Duodenal mucosa (tissue), 2 donors: ENCODE measurements around the gene SEPTIN5.

ENCODE experiments used
- H3K27ac ChIP-seq: one replicate; pipeline ENCODE4 v1.7.0; 2013; ENCODE audit warnings: low read depth, low read length
- H3K27me3 ChIP-seq, 2 donors: one replicate each; pipeline ENCODE4 v1.7.0; 2013; ENCODE audit warnings: low read length in 2 of 2, control low read depth in 1 of 2; ENCODE audit not compliant: insufficient read depth in 2 of 2, control insufficient read depth in 1 of 2
- H3K36me3 ChIP-seq, 2 donors: one replicate each; pipeline ENCODE4 v1.7.0; 2013; ENCODE audit warnings: low read length in 2 of 2, control low read depth in 1 of 2; ENCODE audit not compliant: insufficient read depth in 2 of 2, control insufficient read depth in 1 of 2
- H3K4me1 ChIP-seq, 2 donors: one replicate each; pipeline ENCODE4 v1.7.0; 2013; ENCODE audit warnings: low read length in 2 of 2, control low read depth in 1 of 2; ENCODE audit not compliant: insufficient read depth in 2 of 2, control insufficient read depth in 1 of 2
- H3K4me3 ChIP-seq, 2 donors: one replicate each; pipeline ENCODE4 v1.7.0; 2013; ENCODE audit warnings: low read length in 2 of 2, low read depth in 1 of 2
- H3K9ac ChIP-seq, 2 donors: one replicate each; pipeline ENCODE4 v1.7.0; 2013; ENCODE audit warnings: low read length in 2 of 2, low read depth in 1 of 2
- H3K9me3 ChIP-seq, 2 donors: one replicate each; pipeline ENCODE4 v1.7.0; 2013; ENCODE audit warnings: low read length in 2 of 2, control low read depth in 1 of 2; ENCODE audit not compliant: control insufficient read depth in 1 of 2

Gene SEPTIN5

GRCh38 chr22:19680911-19681862 is 33.1 kb upstream of the SEPTIN5 start:
- H3K36me3 ChIP-seq, result no peaks in the 10 kb centered on the region
- H3K9me3 ChIP-seq, result no peaks in the 10 kb centered on the region
- no peak overlapping the region for H3K4me3 ChIP-seq
- no peaks in the 10 kb centered on the region for H3K4me1 ChIP-seq
- no peak overlapping the region for H3K9ac ChIP-seq
- H3K27me3 ChIP-seq, result peaks cover 0 to 10% of the 10 kb centered on the region in 2 donors
- no peak overlapping the region for H3K27ac ChIP-seq

- Histone ChIP-seq H3K4me3 (no peak overlapping the region), H3K9me3 (no peaks in the 10 kb centered on the region), H3K4me1 (no peaks in the 10 kb centered on the region), H3K27ac (no peak overlapping the region), H3K27me3 (peaks cover 0 to 10% of the 10 kb centered on the region in 2 donors), H3K9ac (no peak overlapping the region), H3K36me3 (no peaks in the 10 kb centered on the region)
Observed at GRCh38 chr22:19681863-19682245, 32.4 kb upstream of the SEPTIN5 start.

- Histone ChIP-seq H3K9ac (no peak overlapping the region), H3K9me3 (no peaks in the 10 kb centered on the region), H3K36me3 (no peaks in the 10 kb centered on the region), H3K4me1 (no peaks in the 10 kb centered on the region), H3K27me3 (peaks cover 7 to 11% of the 10 kb centered on the region in 2 donors), H3K4me3 (no peak overlapping the region), H3K27ac (no peak overlapping the region)
Observed at GRCh38 chr22:19686946-19687345, 27.4 kb upstream of the SEPTIN5 start.

GRCh38 chr22:19687561-19688300 is 26.6 kb upstream of the SEPTIN5 start:
- no peak overlapping the region for H3K27ac ChIP-seq
- H3K9ac ChIP-seq, result no peak overlapping the region
- no peaks in the 10 kb centered on the region for H3K4me1 ChIP-seq
- no peak overlapping the region for H3K4me3 ChIP-seq
- peaks cover 9 to 11% of the 10 kb centered on the region in 2 donors for H3K27me3 ChIP-seq
- no peaks in the 10 kb centered on the region for H3K9me3 ChIP-seq
- no peaks in the 10 kb centered on the region for H3K36me3 ChIP-seq

- Histone ChIP-seq H3K27me3 (peaks cover 9 to 11% of the 10 kb centered on the region in 2 donors), H3K9ac (no peak overlapping the region)
Observed at GRCh38 chr22:19688301-19689290, 25.7 kb upstream of the SEPTIN5 start.

GRCh38 chr22:19689408-19689807 is 24.9 kb upstream of the SEPTIN5 start:
- Histone ChIP-seq H3K4me3 (no peak overlapping the region), H3K36me3 (no peaks in the 10 kb centered on the region), H3K9ac (no peak overlapping the region), H3K4me1 (no peaks in the 10 kb centered on the region), H3K9me3 (no peaks in the 10 kb centered on the region), H3K27me3 (peaks cover 9 to 11% of the 10 kb centered on the region in 2 donors), H3K27ac (no peak overlapping the region)

More at GRCh38 chr22:19688301-19689290, 25.7 kb upstream of the SEPTIN5 start:
- Histone ChIP-seq H3K4me1 (no peaks in the 10 kb centered on the region), H3K27ac (no peak overlapping the region), H3K9me3 (no peaks in the 10 kb centered on the region), H3K36me3 (no peaks in the 10 kb centered on the region), H3K4me3 (no peak overlapping the region)

GRCh38 chr22:19691007-19691720 is 23.1 kb upstream of the SEPTIN5 start:
- no peaks in the 10 kb centered on the region for H3K9me3 ChIP-seq
- no peaks in the 10 kb centered on the region for H3K36me3 ChIP-seq
- H3K4me1 ChIP-seq, result no peaks in the 10 kb centered on the region
- H3K27ac ChIP-seq, result no peak overlapping the region
- peaks cover 9 to 11% of the 10 kb centered on the region in 2 donors for H3K27me3 ChIP-seq
- no peak overlapping the region for H3K9ac ChIP-seq
- H3K4me3 ChIP-seq, result no peak overlapping the region

GRCh38 chr22:19691721-19692341 is 22.5 kb upstream of the SEPTIN5 start:
- peaks cover 9 to 11% of the 10 kb centered on the region in 2 donors for H3K27me3 ChIP-seq
- H3K9ac ChIP-seq, result no peak overlapping the region
- H3K36me3 ChIP-seq, result no peaks in the 10 kb centered on the region
- H3K4me3 ChIP-seq, result no peak overlapping the region
- no peaks in the 10 kb centered on the region for H3K4me1 ChIP-seq
- H3K27ac ChIP-seq, result no peak overlapping the region
- H3K9me3 ChIP-seq, result no peaks in the 10 kb centered on the region

- no peaks in the 10 kb centered on the region for H3K9me3 ChIP-seq
- no peak overlapping the region for H3K9ac ChIP-seq
- H3K4me3 ChIP-seq, result no peak overlapping the region
- H3K4me1 ChIP-seq, result no peaks in the 10 kb centered on the region
- no peak overlapping the region for H3K27ac ChIP-seq
- peaks cover 7 to 9% of the 10 kb centered on the region in 2 donors for H3K27me3 ChIP-seq
- H3K36me3 ChIP-seq, result no peaks in the 10 kb centered on the region
Observed at GRCh38 chr22:19693581-19693980, 20.7 kb upstream of the SEPTIN5 start.
